ENCODE results near the gene CARS2. TPM values are rescaled to one million over a fixed set of nuclear protein-coding genes. Genes with fewer than 3 reads are reported as not detected.
"Not testable (repeated sequence)": the region's sequence is repeated elsewhere in the genome, so short reads cannot be mapped to it uniquely, and the experiment has no call there.

The CARS2 gene
- total RNA-seq, 1 donor from 2014 or later, result 73.6 TPM

GRCh38 chr13:110697842-110698241 is 8.1 kb downstream of the CARS2 start:
- TF ChIP-seq CTCF (IDR thresholded peaks at IDR 0.05; ENCODE audit: insufficient read depth, low read length, poor library complexity, severe bottlenecking), result no peak
- Histone ChIP-seq H3K27me3 (ENCODE audit: control insufficient read depth, insufficient read depth, low read length) (no peaks in the 10 kb centered on the region), H3K36me3 (ENCODE audit: control insufficient read depth, insufficient read depth, low read length) (peaks cover 3% of the 10 kb centered on the region), H3K4me3 (ENCODE audit: low read depth, low read length) (no peak overlapping the region)
- DNase-seq (ENCODE audit: low read depth), result no peak

- DNase-seq (ENCODE audit: low read depth), result no peak
- Histone ChIP-seq H3K4me3 (ENCODE audit: low read depth, low read length) (no peak overlapping the region), H3K27me3 (ENCODE audit: control insufficient read depth, insufficient read depth, low read length) (no peaks in the 10 kb centered on the region), H3K36me3 (ENCODE audit: control insufficient read depth, insufficient read depth, low read length) (peaks cover 3% of the 10 kb centered on the region)
- TF ChIP-seq CTCF (IDR thresholded peaks at IDR 0.05; ENCODE audit: insufficient read depth, low read length, poor library complexity, severe bottlenecking), result no peak
Measured at GRCh38 chr13:110696776-110697175, 9.1 kb downstream of the CARS2 start.

DNA sequence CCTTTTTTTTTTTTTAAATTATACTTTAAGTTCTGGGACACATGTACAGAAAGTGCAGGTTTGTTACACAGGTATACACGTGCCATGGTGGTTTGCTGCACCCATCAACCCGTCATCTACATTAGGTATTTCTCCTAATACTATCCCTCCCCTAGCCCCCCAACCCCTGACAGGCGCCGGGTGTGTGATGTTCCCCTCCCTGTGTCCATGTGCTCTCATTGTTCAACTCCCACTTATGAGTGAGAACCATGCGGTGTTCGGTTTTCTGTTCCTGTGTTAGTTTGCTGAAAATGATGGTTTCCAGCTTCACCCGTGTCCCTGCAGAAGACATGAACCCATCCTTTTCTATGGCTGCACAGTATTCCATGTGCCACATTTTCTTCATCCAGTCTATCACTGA is 10.1 kb downstream of the CARS2 start:
- H3K36me3 ChIP-seq (ENCODE audit: control insufficient read depth, insufficient read depth, low read length); H3K27me3 ChIP-seq (ENCODE audit: control insufficient read depth, insufficient read depth, low read length); H3K4me3 ChIP-seq (ENCODE audit: low read depth, low read length); DNase-seq (ENCODE audit: low read depth): not testable (repeated sequence)

DNA sequence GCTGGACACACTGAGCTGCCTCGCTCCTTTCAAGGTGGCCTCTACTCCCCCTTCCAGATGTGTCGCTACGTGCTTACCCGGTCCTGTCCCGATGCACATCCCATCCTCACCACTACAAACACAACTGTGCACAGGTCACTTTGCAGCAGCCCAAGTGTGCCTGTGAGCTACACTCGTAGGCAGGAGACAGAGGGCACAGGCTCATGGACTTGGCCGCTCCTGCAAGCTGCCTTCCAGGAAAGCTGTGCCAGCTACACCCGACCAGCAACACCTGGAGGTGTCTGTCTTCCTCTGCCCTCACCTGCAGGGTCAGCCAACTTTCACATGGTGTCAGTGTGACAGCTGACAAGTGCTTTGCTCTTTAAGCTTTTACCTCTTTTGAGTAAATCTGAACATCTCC is 15.4 kb downstream of the CARS2 start:
- H3K4me3 ChIP-seq (ENCODE audit: low read depth, low read length), result no peak overlapping the region
- DNase-seq (ENCODE audit: low read depth), result no peak
- no peaks in the 10 kb centered on the region for H3K36me3 ChIP-seq (ENCODE audit: control insufficient read depth, insufficient read depth, low read length)
- H3K27me3 ChIP-seq (ENCODE audit: control insufficient read depth, insufficient read depth, low read length), result no peaks in the 10 kb centered on the region
- TF ChIP-seq CTCF (IDR thresholded peaks at IDR 0.05; ENCODE audit: insufficient read depth, low read length, poor library complexity, severe bottlenecking), result no peak

DNA sequence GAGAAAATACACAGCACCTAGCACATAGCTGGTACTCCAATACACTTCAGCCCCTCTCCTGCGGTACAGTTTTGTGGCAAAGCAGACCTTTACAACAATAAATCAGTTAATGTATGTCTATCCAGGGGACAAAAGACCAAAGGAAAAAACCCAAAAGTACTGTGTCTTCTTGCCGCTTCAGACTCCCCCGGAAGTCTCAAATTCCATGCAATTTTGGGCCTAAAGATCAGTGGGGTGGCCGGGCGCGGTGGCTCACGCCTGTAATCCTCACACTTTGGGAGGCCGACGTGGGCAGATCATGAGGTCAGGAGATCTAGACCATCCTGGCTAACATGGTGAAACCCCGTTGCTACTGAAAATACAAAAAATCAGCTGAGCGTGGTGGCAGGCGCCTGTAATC is 16.2 kb downstream of the CARS2 start:
- no peak for DNase-seq (ENCODE audit: low read depth)
- no peak for TF ChIP-seq CTCF (IDR thresholded peaks at IDR 0.05; ENCODE audit: insufficient read depth, low read length, poor library complexity, severe bottlenecking)
- no peaks in the 10 kb centered on the region for H3K27me3 ChIP-seq (ENCODE audit: control insufficient read depth, insufficient read depth, low read length)

DNA sequence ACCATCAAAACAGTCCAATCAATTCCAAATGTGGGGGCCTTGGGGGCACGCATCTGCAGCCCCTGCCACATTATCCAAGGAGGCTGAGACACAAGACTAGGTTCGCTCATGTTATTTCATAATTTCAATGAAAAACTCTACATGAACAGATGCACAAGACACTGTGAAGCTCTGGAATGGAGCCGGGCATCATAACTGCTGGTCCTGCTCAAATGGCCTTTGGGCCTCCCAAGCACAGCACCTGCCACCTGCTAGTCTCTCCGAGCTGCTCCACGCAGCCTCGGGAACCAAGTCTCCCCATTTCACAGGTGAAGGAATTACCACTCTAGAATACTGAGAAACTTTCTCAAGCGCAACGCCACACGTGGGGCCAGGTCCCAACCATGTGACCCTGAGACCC is 16.9 kb downstream of the CARS2 start:
- no peak for TF ChIP-seq CTCF (IDR thresholded peaks at IDR 0.05; ENCODE audit: insufficient read depth, low read length, poor library complexity, severe bottlenecking)
- Histone ChIP-seq H3K36me3 (ENCODE audit: control insufficient read depth, insufficient read depth, low read length) (no peaks in the 10 kb centered on the region), H3K27me3 (ENCODE audit: control insufficient read depth, insufficient read depth, low read length) (no peaks in the 10 kb centered on the region), H3K4me3 (ENCODE audit: low read depth, low read length) (no peak overlapping the region)
- no peak for DNase-seq (ENCODE audit: low read depth)

More for the DNA sequence above, 16.2 kb downstream of the CARS2 start:
- Histone ChIP-seq H3K36me3 (ENCODE audit: control insufficient read depth, insufficient read depth, low read length) (no peaks in the 10 kb centered on the region), H3K4me3 (ENCODE audit: low read depth, low read length) (no peak overlapping the region)

All from kidney epithelial cell (primary cell).